RWPE2 (cell line): ENCODE results near the gene OPALIN.

Experiments
- ATAC-seq: fragments of 200-7000 bp; cut with Tn5 transposase; 3 replicates; pipeline ENCODE4 v1.9.1; 2021; ENCODE audit warnings: low read depth
- DNase-seq: peaks from one replicate; pipeline ENCODE4 v3.0.0-alpha.2; 2020; ENCODE audit warnings: low spot score
- H3K27ac ChIP-seq: fragments of 450-650 bp; 2 replicates; pipeline ENCODE4 v1.5.1; 2017; ENCODE audit warnings: mild to moderate bottlenecking; ENCODE audit not compliant: poor library complexity, severe bottlenecking
- H3K27me3 ChIP-seq: fragments of 250-450 bp; sonication (Bioruptor Pico); 2 replicates; pipeline ENCODE4 v1.5.1; 2021; ENCODE audit warnings: mild to moderate bottlenecking, moderate library complexity; ENCODE audit not compliant: insufficient read depth, poor library complexity, severe bottlenecking
- H3K36me3 ChIP-seq: fragments of 250-450 bp; sonication (Bioruptor Pico); 2 replicates; pipeline ENCODE4 v1.5.1; 2020; ENCODE audit warnings: low read depth, mild to moderate bottlenecking, moderate library complexity
- H3K4me1 ChIP-seq: fragments of 250-450 bp; sonication (Bioruptor Pico); 2 replicates; pipeline ENCODE4 v1.5.1; 2021; ENCODE audit warnings: mild to moderate bottlenecking, moderate library complexity; ENCODE audit not compliant: insufficient read depth, poor library complexity, severe bottlenecking
- H3K4me3 ChIP-seq: fragments of 250-450 bp; sonication (Bioruptor Pico); 2 replicates; pipeline ENCODE4 v1.5.1; 2021; ENCODE audit warnings: mild to moderate bottlenecking, moderate library complexity; ENCODE audit not compliant: severe bottlenecking
- H3K9me3 ChIP-seq: fragments of 250-450 bp; sonication (Bioruptor Pico); 2 replicates; pipeline ENCODE4 v1.5.1; 2021; ENCODE audit warnings: mild to moderate bottlenecking, moderate library complexity; ENCODE audit not compliant: severe bottlenecking
- CTCF ChIP-seq: fragments of 450-650 bp; IDR thresholded peaks from one replicate; pipeline ENCODE4 v1.5.1; 2017; ENCODE audit warnings: mild to moderate bottlenecking, moderate library complexity; ENCODE audit not compliant: poor library complexity, severe bottlenecking

Gene OPALIN

GRCh38 chr10:96338279-96338925, 20.4 kb downstream of the OPALIN start:
- Histone ChIP-seq H3K4me3 (no peak overlapping the region), H3K4me1 (no peaks in the 10 kb centered on the region), H3K27ac (no peak overlapping the region), H3K9me3 (no peaks in the 10 kb centered on the region), H3K36me3 (no peaks in the 10 kb centered on the region), H3K27me3 (no peaks in the 10 kb centered on the region)
- no peak for ATAC-seq
- DNase-seq = no peak
- TF ChIP-seq CTCF = no peak

GRCh38 chr10:96337106-96337505, 21.7 kb downstream of the OPALIN start:
- Histone ChIP-seq H3K36me3 (no peaks in the 10 kb centered on the region), H3K4me3 (no peak overlapping the region), H3K9me3 (no peaks in the 10 kb centered on the region), H3K4me1 (no peaks in the 10 kb centered on the region), H3K27ac (no peak overlapping the region), H3K27me3 (no peaks in the 10 kb centered on the region)
- ATAC-seq (no peak), DNase-seq (no peak)
- no peak for TF ChIP-seq CTCF

- H3K4me3 ChIP-seq = no peak overlapping the region
- no peaks in the 10 kb centered on the region for H3K4me1 ChIP-seq
- no peak overlapping the region for H3K27ac ChIP-seq
- DNase-seq (no peak), ATAC-seq (peak; percentile 62; the same call in 2 of the 3 replicates)
- TF ChIP-seq CTCF = peak; percentile 85
- H3K9me3 ChIP-seq = no peaks in the 10 kb centered on the region
- H3K27me3 ChIP-seq = no peaks in the 10 kb centered on the region
- H3K36me3 ChIP-seq = no peaks in the 10 kb centered on the region
Observed at GRCh38 chr10:96334616-96335526, 23.9 kb downstream of the OPALIN start.

- DNase-seq (no peak), ATAC-seq (no peak)
- Histone ChIP-seq H3K9me3 (no peaks in the 10 kb centered on the region), H3K4me1 (no peaks in the 10 kb centered on the region), H3K27me3 (no peaks in the 10 kb centered on the region), H3K36me3 (no peaks in the 10 kb centered on the region), H3K27ac (no peak overlapping the region), H3K4me3 (no peak overlapping the region)
- no peak for TF ChIP-seq CTCF
Observed at GRCh38 chr10:96333101-96333500, 25.7 kb downstream of the OPALIN start.
